ENCODE measurements around the gene CYP2A7.
"Not testable (repeated sequence)": the region's sequence is repeated elsewhere in the genome, so short reads cannot be mapped to it uniquely, and the experiment has no call there.

CYP2A7 gene

DNA sequence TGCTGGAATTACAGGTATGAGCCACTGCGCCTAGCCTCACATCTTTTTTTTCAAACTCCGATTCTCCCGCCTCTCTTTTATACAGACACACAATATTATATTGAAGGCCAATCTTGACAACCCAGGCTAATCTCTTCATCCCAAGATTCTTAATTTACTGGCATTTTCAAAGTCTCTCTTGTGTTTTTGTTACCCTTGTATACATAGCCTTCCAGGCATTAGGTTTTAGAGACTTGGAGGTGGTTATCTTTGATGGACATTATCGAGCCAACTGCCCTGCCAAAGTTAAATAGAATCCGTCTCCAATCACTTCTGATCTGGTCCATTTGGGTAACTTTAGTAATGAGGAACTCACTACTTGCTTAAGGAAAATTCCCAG lies 14.4 kb upstream of the CYP2A7 start:
- H3K4me3 ChIP-seq = no peak overlapping the region
- no peaks in the 10 kb centered on the region for H4K20me1 ChIP-seq
- no peak overlapping the region for H3K4me2 ChIP-seq
- no peaks in the 10 kb centered on the region for H3K27me3 ChIP-seq
- H3K27ac ChIP-seq = no peak overlapping the region
- H3K9me3 ChIP-seq = no peaks in the 10 kb centered on the region
- H3K36me3 ChIP-seq = no peaks in the 10 kb centered on the region
- no peak overlapping the region for H3K9ac ChIP-seq
- TF ChIP-seq Cebpa-rat (IDR thresholded peaks at IDR 0.05) = no peak
- H3K4me1 ChIP-seq = no peaks in the 10 kb centered on the region

DNA sequence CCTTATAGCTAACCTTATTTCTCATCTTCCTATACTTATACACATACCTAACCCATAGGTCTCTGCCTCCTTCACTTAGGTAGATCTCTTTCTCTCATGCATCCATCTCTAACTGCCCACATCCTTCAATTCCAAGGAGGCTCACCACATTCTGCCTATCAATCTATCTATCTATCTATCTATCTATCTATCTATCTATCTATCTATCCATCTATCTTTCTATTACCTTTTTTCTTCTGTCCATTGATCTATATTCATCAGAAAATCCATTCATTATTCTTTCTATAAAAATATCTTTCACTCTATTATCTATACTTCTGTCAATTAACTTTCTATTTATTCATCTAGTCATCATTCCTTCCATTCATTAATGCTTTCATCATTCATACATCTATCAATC lies 11.1 kb upstream of the CYP2A7 start:
- Histone ChIP-seq H3K9me3 (no peaks in the 10 kb centered on the region), H3K27ac (no peak overlapping the region), H3K4me3 (no peak overlapping the region), H3K4me1 (no peaks in the 10 kb centered on the region), H3K9ac (no peak overlapping the region), H3K27me3 (no peaks in the 10 kb centered on the region), H3K36me3 (no peaks in the 10 kb centered on the region), H3K4me2 (no peak overlapping the region), H4K20me1 (no peaks in the 10 kb centered on the region)
- no peak for TF ChIP-seq Cebpa-rat (IDR thresholded peaks at IDR 0.05)

DNA sequence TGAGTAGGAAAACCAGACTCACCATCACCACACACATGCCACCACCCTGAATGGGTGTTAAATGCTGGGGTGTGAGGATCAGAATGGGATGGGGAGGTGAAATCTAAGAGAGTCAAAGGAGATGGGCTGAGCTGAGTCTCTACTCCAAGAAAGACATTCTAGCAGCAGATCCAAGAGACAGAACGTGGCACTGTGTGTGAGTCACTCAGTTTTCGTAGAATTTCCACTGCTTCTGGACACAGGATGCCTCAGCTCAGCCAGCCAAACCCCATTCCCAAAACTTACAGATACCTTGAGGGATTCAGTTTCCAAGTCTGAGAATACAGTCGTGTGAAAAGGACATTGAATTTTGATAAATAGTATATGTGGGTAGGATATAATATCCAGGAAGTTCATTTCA lies 7.3 kb upstream of the CYP2A7 start:
- H3K36me3 ChIP-seq = no peaks in the 10 kb centered on the region
- H3K4me1 ChIP-seq = no peaks in the 10 kb centered on the region
- no peak overlapping the region for H3K4me2 ChIP-seq
- TF ChIP-seq Cebpa-rat (IDR thresholded peaks at IDR 0.05) = no peak
- H3K27ac ChIP-seq = no peak overlapping the region
- no peaks in the 10 kb centered on the region for H3K27me3 ChIP-seq
- H3K9me3 ChIP-seq = no peaks in the 10 kb centered on the region
- no peaks in the 10 kb centered on the region for H4K20me1 ChIP-seq
- H3K4me3 ChIP-seq = no peak overlapping the region
- no peak overlapping the region for H3K9ac ChIP-seq

- Histone ChIP-seq H3K27ac (no peak overlapping the region), H3K36me3 (no peaks in the 10 kb centered on the region), H3K9ac (no peak overlapping the region), H3K4me2 (no peak overlapping the region), H3K9me3 (no peaks in the 10 kb centered on the region), H3K4me1 (no peaks in the 10 kb centered on the region), H3K27me3 (no peaks in the 10 kb centered on the region), H4K20me1 (no peaks in the 10 kb centered on the region), H3K4me3 (no peak overlapping the region)
- TF ChIP-seq Cebpa-rat (IDR thresholded peaks at IDR 0.05) = no peak
Measured at GRCh38 chr19:40888191-40888590, 6.2 kb upstream of the CYP2A7 start.

DNA sequence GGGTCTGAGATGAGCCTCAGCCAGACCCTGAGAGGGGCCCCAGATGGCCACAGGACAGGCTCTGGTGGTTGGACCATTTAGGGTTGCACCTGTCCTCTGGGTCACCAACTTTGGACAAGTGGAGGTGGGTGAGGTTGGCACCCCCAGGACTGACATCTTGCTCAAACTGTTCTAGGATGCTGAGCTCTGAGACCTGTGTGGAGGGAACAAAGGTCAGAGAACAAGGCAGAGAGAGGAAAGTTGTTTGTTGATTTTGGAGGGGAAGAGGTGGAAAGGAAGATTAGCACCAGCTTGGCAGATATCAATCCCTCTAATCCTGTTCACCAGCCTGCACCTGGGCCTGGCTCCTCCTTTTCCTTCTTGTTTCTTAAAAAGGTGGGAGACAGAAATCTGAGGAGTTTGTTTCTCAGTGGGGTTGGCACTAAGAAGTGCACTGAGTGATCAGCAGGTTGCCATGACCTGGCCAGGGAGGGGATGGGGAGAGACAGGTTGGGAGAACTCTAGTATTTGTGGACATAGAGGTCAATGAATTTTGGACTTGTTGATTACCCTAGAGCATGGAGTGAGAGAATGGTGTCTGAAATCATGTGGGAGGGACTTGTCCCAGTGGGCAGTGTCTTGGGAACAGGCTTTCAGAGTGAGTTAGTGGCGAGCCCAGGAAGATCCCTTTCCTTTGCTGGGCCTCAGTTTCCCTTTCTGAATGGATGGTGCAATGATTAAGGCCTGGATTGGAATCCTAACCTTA lies 2.3 kb upstream of the CYP2A7 start:
- H3K4me1 ChIP-seq, H3K27me3 ChIP-seq, H3K4me3 ChIP-seq, H3K9ac ChIP-seq, H3K36me3 ChIP-seq, H3K27ac ChIP-seq, H3K9me3 ChIP-seq, H3K4me2 ChIP-seq, H4K20me1 ChIP-seq: not testable (repeated sequence)

GRCh38 chr19:40879349-40879748 lies 2.7 kb downstream of the CYP2A7 start:
- H3K4me1 ChIP-seq, H3K9me3 ChIP-seq, H4K20me1 ChIP-seq, H3K27ac ChIP-seq, H3K9ac ChIP-seq, H3K4me3 ChIP-seq, H3K27me3 ChIP-seq, H3K4me2 ChIP-seq, H3K36me3 ChIP-seq: not testable (repeated sequence)

GRCh38 chr19:40875526-40875951 lies 6.5 kb downstream of the CYP2A7 start:
- Histone ChIP-seq H3K4me2 (peak overlapping the region; percentile 51), H3K4me3 (peak overlapping the region; percentile 33; the same call in 1 of the 2 replicates)
- not testable (repeated sequence) for H3K9ac ChIP-seq, H3K4me1 ChIP-seq, H4K20me1 ChIP-seq, H3K27me3 ChIP-seq, H3K9me3 ChIP-seq, H3K27ac ChIP-seq, H3K36me3 ChIP-seq

GRCh38 chr19:40874874-40875273 lies 7.2 kb downstream of the CYP2A7 start:
- H3K4me1 ChIP-seq, H3K27me3 ChIP-seq, H4K20me1 ChIP-seq, H3K27ac ChIP-seq, H3K36me3 ChIP-seq, H3K9me3 ChIP-seq, H3K9ac ChIP-seq: not testable (repeated sequence)
- Histone ChIP-seq H3K4me2 (peak overlapping the region; percentile 51), H3K4me3 (peak overlapping the region; percentile 33; the same call in 1 of the 2 replicates)

GRCh38 chr19:40873873-40874272 lies 8.2 kb downstream of the CYP2A7 start:
- H3K9me3 ChIP-seq, H3K9ac ChIP-seq, H3K27me3 ChIP-seq, H3K4me1 ChIP-seq, H3K4me2 ChIP-seq, H3K27ac ChIP-seq, H4K20me1 ChIP-seq, H3K4me3 ChIP-seq, H3K36me3 ChIP-seq: not testable (repeated sequence)

GRCh38 chr19:40872209-40872608 lies 9.8 kb downstream of the CYP2A7 start:
- no peaks in the 10 kb centered on the region for H3K27me3 ChIP-seq
- no peaks in the 10 kb centered on the region for H4K20me1 ChIP-seq
- H3K36me3 ChIP-seq = no peaks in the 10 kb centered on the region
- H3K4me3 ChIP-seq = no peak overlapping the region
- no peaks in the 10 kb centered on the region for H3K4me1 ChIP-seq
- H3K9ac ChIP-seq = no peak overlapping the region
- H3K4me2 ChIP-seq = no peak overlapping the region
- H3K27ac ChIP-seq = no peak overlapping the region
- TF ChIP-seq Cebpa-rat (IDR thresholded peaks at IDR 0.05) = no peak
- no peaks in the 10 kb centered on the region; the same call in 1 of the 2 replicates for H3K9me3 ChIP-seq

DNA sequence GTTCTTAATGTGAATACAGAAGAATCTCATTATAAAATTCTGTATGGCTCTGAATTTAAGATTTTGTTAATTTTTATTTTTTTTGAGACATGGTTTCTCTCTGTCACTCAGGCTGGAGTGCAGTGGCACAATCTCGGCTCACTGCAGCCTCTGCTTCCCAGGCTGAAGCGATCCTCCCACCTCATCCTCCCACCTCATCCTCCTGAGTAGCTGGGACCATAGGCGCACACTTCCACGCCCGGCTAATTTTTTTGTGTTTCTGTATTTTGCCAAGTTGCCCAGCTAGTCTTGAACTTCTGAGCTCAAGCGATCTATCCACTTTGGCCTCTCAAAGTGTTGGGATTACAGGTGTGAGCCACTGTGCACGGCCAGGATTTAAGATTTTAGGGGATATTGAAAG lies 14.3 kb downstream of the CYP2A7 start:
- Histone ChIP-seq H3K27me3 (no peaks in the 10 kb centered on the region), H3K9me3 (no peaks in the 10 kb centered on the region), H3K4me1 (no peaks in the 10 kb centered on the region), H3K4me3 (no peak overlapping the region), H3K9ac (no peak overlapping the region), H3K36me3 (no peaks in the 10 kb centered on the region), H3K27ac (no peak overlapping the region), H3K4me2 (no peak overlapping the region), H4K20me1 (no peaks in the 10 kb centered on the region)
- no peak for TF ChIP-seq Cebpa-rat (IDR thresholded peaks at IDR 0.05)

DNA sequence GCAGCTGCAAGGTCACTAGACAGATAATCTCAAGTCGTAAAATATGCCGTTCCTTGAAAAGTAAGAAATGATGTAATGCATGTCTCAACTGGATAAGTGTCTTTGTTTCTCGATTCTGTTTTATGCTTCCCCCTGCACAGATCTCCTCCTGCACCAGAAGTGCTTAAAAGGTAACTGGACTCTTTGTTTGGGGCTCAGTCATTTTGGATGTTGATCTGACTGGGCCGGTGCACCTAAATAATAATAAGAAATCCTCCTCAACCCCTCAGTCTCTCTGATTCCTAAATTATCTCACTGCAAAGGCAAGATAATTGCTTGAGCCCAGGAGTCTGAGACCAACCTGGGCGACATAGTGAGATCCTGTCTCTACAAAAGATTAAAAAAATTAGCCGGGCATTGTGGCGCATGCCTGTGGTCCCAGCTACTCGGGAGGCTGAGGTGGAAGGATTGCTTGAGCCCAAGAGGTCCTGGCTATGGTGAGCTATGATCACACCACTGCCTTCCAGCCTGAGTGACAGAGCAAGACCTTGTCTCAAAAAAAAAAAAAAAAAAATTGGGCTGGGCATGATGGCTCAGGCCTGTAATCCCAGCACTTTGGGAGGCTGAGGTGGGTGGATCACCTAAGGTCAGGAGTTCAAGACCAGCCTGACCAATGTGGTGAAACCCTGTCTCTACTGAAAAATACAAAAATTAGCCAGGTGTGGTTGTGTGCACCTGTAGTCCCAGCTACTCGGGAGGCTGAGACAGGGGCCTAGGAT lies 17.1 kb downstream of the CYP2A7 start:
- not testable (repeated sequence) for H3K27ac ChIP-seq, H3K36me3 ChIP-seq, H3K4me1 ChIP-seq, H3K4me3 ChIP-seq, H3K9ac ChIP-seq, H4K20me1 ChIP-seq, H3K9me3 ChIP-seq, H3K27me3 ChIP-seq, H3K4me2 ChIP-seq

All from BLaER1 (cell line).